Bone marrow (tissue), 2 donors: ENCODE data around the gene NTPCR.

Experiments
- DNase-seq, 2 donors: peaks; one replicate each; lab custom pipeline; 2025; lab: John Stamatoyannopoulos, UW

Gene NTPCR

GRCh38 chr1:233010146-233010545 lies 59.7 kb downstream of the NTPCR start:
- no peak for DNase-seq

GRCh38 chr1:233012021-233012420 lies 61.6 kb downstream of the NTPCR start:
- no peak for DNase-seq

GRCh38 chr1:233015965-233016364 lies 65.6 kb downstream of the NTPCR start:
- DNase-seq, result no peak

- DNase-seq, result no peak
These were observed 66.4 kb downstream of the NTPCR start for GRCh38 chr1:233016798-233017197.

GRCh38 chr1:233019083-233019482 lies 68.7 kb downstream of the NTPCR start:
- DNase-seq, result no peak

- DNase-seq, result no peak
These were observed 69.4 kb downstream of the NTPCR start for GRCh38 chr1:233019778-233020325.

GRCh38 chr1:233020426-233020825 lies 70.0 kb downstream of the NTPCR start:
- no peak for DNase-seq

- no peak for DNase-seq
These were observed 71.8 kb downstream of the NTPCR start for GRCh38 chr1:233022246-233022645.

GRCh38 chr1:233024199-233024598 lies 73.8 kb downstream of the NTPCR start:
- no peak for DNase-seq

- DNase-seq, result no peak
These were observed 74.7 kb downstream of the NTPCR start for GRCh38 chr1:233025157-233025556.

GRCh38 chr1:233025567-233025966 lies 75.2 kb downstream of the NTPCR start:
- no peak for DNase-seq

GRCh38 chr1:233027046-233027445 lies 76.6 kb downstream of the NTPCR start:
- no peak for DNase-seq

- no peak for DNase-seq
These were observed 81.1 kb downstream of the NTPCR start for GRCh38 chr1:233031521-233031920.

- no peak for DNase-seq
These were observed 82.5 kb downstream of the NTPCR start for GRCh38 chr1:233032916-233033315.

GRCh38 chr1:233033361-233033760 lies 83.0 kb downstream of the NTPCR start:
- DNase-seq, result no peak
